M059J (cell line): Measurements from ENCODE around the gene KCMF1. TPM values are rescaled to one million over a fixed set of nuclear protein-coding genes. Genes with fewer than 3 reads are reported as not detected.

Source experiments
- DNase-seq: peaks from one replicate; pipeline ENCODE4 v3.0.0-alpha.2; 2012; ENCODE audit warnings: low read depth
- total RNA-seq: library from RNA; depleted of rRNA; stranded (reverse); fragments of >200 nt; shearing (Covaris generic); gene quantifications from 2 replicates; pipeline ENCODE4 v1.2.3, GENCODE V29; 2014

Gene KCMF1
- total RNA-seq, 1 experiment from 2014 or later, result 81.2 TPM

DNA sequence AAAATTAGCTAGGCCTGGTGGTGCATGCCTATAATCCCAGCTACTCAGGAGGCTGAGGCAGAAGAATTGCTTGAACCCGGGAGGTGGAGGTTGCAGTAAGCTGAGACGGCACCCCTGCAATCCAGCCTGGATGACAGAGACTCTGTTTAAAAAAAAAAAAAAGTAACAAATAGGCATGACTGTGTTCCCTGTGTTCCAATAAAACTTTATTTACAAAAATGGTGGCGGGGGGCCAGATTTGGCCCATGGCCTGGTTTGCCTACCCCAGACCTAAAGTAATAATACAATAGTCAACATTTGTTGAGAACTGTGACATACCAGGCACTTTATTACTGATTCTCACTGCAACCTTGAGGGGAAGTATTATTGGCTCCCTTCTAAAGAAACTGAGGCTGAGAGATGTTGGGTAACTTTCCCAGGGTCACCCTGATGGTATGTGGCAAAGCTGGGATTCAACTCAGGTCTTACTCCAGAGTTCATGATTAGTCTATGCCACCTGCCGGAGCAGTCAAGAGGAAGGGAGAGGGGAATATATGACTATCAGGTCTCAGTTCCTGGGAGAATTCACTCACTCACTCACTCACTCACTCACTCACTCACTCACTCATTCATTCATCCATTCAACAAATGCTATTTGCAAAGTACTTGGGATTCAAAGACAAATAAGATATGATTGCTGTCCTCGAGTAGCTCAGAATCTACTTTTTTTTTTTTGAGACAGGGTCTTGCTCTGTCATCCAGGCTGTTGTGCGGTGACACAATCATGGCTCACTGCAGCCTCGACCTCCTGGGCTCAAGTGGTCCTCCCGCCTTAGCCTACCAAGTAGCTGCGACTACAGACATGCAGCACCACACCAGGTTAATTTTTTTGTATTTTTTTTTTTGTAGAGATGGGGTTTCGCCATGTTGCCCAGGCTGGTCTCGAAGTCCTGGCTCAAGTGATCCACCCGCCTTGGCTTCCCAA lies 14.3 kb upstream of the KCMF1 start:
- DNase-seq, result no peak

DNA sequence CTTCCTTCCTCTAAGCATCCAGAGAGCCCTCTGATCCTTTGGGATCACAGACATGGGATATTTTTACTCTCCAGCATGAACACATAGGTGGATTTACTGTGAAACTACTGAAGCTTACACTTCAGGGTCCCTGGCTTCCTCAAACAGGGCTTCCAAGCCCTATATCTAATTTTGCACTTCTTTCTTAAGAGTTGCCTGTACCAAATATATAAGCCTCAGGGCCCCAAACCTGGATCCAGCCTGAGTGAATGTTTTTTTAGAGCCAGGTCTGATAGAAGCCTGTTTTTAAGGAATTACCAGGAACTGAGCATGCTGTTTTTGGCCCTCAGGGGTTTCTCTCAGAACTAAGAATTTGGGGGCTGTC lies 13.2 kb upstream of the KCMF1 start:
- no peak for DNase-seq

DNA sequence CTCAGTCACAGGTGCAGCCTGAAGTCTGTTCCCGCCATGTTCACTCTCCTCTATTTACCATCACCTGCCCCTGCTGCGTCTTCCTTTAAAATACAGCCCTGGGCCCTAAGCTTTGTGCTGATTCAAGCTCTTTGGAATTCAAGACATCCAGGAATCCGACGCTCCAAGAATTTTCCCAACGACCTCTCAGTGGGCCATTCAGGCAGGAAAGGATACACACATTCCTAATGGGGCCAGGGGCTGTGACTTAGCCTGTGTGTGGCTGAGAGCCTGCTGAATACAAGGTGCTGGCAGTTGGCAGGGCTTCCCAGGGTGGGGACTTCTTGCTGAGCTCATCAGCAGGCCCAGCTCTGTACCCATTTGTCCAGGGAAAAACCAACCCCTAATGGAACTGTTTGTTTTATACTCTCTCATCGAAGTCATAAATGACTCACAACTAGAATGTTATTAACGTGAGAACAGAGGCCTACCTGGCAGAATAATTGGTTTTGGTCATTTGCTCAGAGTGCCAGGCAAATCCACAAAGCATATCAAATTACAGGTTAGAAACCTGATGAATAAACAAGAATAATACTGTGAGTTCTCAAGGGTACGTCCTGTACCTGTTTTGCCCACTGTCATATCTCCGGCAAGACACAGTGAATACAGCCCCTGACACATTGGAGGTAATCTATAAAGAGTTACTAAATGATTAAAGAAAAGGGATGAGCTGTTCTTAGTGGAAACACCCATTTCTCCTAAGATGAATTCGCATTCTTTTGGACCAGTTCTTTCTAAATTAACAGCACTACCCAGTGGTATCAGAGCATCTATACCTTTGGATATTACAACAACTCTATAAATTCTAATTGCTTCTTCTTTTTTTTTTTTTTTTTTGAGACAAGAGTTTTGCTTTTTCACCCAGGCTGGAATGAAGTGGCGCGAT lies 12.6 kb upstream of the KCMF1 start:
- peak; percentile 97 for DNase-seq

DNA sequence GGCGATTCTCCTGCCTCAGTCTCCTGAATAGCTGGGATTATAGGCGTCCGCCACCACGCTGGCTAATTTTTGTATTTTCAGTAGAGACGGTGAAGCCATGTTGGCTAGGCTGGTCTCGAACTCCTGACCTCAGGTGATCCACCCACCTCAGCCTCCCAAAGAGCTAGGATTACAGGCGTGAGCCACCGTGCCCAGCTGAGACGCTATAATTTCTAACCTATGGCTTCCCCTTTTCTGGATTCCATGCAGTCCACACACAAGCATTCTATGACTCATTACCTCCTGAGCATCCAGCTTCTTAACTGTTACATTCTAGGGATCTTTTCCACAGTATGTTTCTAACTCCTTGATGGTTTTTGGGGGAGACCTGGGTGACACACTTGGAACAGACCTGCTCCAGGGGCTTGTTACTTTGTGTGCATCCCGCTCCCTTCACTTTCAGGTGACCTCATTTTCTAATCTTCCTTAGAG lies 11.8 kb upstream of the KCMF1 start:
- DNase-seq, result peak; percentile 84

DNA sequence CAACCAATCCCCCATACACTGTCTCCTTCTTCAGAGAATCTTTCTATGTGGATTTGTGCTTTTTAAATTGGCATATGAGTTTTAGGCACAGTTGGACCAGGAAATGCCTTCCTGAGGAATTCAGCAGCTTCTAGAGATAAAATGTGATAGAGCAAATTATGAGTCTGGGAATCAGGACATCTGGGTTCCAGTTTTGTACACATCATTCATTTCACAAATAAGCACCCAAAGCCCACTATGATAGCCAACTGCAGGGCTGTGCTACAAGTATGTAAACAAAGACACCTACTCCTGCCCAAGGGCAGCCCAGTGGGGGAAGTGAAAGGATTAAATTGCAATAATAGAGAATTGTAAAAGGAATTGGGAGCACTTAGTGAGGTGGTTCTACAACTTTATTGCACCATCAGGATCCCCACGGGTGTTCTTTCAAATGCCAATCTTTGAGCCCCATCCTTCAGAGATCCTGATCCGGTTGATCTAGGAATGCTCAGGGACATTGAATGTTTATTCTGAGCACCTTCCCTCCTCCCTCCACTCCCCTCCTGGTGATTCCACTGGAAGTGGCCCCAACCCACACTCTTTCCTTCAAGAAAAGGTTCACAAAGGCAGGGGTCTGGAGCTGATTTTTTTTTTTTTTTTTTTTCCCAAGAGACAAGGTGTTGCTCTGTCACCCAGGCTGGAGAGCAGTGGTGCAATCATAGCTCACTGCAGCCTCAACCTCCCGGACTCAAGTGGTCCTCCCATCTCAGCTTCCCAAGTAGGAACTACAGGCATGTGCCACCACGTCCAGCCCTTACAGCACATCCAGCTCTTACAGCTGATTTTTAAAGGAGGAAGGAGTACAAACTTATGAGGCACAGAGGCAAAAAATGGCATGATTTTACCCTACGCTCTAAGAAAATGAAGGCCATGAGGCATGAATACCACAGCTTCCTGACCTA lies 11.1 kb upstream of the KCMF1 start:
- DNase-seq, result peak; percentile 62

DNA sequence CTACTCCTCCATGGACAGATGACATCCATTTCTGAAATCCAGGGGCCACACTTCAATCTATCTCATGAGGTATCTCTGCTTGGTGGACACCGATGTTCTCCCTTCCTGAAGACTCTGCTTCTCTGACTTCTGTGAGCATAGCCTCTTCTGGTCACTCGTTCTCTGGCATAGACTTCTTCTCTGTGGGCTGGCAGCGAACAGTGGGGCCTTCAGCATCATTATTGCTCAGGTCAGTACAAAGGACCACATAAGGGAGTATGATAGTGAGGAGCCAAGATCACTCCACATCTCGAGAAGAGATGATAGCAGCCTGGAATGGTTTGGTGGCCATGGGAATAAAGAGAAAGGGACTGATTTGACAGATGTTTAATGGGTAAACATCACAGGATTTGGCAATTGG lies 8.0 kb upstream of the KCMF1 start:
- no peak for DNase-seq

DNA sequence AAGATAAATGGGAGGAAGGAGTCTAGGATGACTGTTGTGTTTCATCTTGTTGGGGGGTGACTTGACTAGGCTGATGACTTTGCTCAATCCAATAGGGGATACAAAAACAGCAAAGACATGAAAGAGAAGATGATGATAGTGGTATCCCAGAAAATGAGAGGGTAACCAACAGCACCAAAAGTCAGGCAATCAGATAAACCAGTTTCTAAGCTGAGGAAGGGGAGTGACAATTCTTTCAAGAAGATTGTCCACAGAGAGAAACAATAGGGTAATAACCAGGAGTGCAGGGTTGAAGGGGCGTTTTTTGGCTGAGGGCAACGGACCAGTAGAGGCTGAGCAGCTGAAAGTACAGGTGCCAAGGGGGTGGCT lies 7.7 kb upstream of the KCMF1 start:
- no peak for DNase-seq

DNA sequence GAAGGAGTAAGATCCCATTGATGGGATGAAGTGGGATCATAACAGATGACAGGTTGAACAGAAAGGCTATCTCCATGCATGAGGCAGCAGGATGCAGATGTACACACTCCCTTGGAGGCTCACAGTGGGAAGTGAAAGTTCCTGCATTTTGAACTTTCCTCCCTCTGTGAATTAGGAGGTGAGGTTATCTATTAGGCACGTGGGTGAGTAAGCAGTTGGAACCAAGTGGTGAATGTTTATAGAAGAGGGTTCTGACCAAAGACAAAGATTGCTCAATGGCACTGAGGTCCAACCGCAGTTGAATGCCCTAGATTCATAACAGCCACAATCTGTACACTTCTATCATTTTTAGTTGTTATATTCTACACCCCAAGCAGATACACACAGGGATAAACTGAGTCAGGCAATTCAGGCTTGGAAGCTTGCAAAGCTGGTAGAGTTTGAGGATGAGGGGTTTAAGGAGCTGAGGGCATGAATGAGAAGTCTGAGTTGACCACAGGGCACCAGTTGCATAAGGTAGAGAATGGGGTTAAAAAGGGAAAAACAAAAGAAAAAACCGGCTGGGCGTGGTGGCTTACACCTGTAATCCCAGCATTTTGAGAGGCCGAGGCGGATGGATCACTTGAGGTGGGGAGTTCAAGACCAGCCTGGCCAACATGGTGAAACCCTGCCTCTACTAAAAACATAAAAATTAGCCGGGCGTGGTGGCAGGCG lies 7.1 kb upstream of the KCMF1 start:
- DNase-seq, result peak; percentile 93

DNA sequence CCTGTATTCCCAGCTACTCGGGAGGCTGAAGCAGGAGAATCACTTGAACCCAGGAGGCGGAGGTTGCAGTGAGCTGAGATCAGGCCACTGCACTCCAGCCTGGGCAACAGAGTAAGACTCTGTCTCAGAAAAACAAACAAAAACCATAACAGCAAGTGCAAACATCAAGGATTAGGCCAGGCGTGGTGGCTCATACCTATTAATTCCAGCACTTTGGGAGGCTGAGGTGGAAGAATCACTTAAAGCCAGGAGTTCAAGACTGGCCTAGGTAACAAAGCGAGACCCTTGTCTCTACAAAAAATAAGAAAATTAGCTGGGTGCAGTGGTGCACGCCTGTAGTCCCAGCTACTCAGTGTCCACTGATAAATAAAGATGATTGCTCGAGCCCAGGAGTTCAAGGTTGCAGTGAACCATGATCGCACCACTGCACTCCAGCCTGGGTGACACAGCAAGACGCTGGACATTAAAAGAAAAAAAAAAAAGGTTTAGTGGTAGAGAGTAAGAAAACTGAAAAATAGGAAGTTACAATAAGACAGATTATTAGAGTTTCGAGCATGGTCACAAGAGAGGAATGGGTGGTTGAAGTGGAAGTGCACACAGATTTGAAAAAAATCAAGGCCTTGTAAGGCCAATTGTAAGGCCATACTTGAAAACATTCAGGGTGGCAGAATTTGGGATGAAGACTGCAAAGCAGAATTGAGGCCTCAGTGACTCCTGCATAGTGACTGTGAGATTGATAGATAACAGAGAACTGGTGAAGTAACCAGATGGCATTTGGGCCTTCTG lies 6.4 kb upstream of the KCMF1 start:
- no peak for DNase-seq

DNA sequence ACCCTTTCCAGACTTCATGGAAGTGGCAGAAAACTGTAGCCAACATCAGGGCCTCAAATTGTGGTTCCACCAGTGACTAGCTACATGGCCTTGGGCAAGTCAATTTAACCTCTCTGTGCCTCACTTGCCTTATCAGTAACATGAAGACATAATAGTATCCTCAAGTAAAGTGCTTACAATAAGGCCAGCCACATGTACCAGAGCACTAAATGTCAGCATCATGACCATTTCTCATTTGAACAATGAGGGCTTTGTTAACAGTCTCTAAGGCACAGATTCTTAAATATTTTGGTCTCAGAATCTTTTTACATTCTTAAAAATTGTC lies 5.8 kb upstream of the KCMF1 start:
- DNase-seq, result peak; percentile 63

DNA sequence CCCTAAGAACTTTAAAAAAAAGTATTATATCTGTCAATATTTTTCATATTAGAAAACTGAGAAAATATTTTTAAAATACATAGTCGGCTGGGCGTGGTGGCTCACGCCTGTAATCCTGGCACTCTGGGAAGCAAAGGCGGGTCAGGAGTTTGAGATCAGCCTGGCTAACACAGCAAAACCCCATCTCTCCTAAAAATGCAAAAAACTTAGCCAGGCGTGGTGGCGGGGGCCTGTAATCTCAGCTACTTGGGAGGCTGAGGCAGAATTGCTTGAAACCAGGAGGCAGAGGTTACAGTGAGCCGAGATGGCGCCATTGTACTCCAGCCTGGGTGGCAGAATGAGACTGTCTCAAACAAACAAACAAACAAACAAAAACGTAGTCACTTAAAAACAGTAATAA lies 5.1 kb upstream of the KCMF1 start:
- DNase-seq, result no peak

DNA sequence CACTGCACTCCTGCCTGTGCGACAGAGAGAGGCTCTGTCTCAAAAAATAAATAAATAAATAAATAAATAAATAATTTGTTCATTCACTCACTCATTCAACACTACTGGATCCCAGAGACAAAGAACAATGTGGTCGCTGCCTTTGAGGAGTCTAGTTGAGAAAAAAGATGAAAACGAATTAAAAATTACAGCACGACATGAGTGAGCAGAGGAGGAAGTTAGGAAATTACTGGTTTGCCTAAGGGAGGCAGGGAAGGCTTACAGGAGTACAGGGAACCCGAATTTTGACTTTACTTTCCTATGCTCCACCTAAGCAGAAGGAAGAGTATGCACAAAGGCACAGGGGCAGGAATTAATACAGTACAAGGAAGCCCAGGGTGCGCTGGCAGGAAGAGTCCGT lies 4.2 kb upstream of the KCMF1 start:
- DNase-seq, result no peak

DNA sequence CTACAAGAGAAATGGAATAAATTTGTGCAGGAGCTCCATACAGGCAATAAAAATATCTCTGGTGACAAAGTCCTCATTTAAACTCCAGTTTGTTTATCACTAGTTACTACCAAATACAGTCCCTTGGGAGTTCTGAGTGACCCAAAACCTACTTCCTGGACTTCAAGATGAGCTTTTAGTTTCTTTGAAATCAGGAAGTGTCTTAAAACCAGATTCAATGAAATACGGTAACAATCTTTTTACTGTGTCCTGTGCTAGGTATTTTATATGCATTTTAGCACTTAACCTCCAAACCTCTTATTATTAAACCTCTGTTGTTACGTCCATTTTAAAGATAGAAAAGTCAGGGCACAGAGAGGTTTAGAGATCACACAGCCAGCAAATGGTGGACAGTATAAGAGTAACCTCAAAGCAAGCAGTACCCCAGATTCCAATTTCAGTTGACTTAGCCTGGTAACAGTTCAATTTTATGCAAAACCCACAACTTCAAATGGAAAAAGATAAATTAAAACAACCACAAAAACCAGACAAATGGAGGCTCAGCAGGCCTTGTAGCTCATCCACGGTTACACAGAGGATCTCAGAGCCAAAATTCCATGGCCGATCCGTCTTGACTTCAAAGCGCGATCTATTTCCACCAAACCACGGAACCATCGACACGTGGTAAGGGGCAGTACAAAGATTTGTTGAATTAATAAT lies 1.3 kb upstream of the KCMF1 start:
- peak; percentile 36 for DNase-seq

DNA sequence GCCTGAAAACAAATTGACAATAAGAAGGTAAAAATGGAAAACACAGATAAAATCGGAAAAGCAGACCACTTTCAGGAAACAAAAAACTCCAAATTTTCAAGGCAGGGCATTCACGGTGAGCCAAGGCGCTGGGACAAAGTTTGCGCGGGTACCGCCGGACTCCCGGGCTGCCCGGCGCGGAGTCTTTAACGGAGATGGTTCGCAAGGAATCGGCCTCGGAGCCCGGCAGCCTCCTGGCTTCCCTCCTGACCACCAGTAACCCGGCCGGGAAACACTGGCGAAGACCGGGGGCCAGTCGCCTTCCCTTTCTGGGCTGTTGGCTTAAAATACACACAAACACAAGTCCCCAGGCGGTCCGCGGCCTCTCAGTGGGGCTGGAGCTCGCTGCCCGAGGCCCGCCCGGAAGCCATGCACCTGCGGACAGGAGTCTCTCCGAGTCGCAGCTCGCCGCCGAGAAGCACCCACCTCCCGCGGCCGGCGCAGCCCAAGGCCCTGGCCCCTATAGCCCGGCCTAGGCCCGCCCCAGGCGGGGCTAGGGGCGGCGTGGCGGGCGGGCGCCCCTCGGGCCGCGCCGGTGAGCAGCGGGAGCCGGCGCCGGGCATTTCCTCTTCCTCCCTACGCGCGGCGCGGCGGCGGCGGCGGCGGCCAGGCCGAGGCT lies 622 bp upstream of the KCMF1 start:
- peak; percentile 61 for DNase-seq

DNA sequence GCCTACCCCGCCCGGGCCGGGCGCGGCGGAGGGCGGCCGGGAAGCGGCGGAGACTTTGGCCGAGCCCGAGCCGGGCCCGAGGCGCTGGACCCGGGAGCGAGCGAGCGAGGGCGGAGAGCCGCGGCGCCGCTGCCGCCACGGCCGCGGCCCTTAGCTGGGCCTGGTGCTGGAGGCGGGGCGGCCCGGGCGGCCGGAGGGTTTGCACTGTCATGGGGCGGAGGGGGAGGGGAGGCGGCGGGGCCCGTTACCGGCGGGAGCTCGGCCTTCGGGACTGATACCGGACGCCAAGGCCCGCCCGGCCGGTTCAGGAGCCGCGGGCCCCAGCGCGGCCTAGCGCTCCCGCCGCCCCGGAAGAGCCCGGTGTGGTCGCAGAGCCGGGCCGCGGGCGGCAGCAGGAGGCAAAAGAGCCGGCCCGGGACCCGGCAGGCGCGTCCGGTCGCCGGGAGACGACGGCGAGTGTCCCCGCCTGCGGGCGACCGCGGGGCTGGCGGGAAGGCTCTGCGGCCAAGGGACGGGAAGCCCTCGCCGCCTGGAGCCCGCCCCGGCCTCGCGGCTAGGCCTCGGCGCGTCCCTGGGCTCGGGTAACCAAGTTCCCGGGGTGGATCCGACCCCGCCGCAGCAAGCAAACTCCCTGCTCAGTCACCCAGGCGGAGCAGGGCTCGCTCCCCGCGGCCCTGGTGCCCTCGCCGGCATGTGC lies 697 bp downstream of the KCMF1 start:
- peak; percentile 41 for DNase-seq

DNA sequence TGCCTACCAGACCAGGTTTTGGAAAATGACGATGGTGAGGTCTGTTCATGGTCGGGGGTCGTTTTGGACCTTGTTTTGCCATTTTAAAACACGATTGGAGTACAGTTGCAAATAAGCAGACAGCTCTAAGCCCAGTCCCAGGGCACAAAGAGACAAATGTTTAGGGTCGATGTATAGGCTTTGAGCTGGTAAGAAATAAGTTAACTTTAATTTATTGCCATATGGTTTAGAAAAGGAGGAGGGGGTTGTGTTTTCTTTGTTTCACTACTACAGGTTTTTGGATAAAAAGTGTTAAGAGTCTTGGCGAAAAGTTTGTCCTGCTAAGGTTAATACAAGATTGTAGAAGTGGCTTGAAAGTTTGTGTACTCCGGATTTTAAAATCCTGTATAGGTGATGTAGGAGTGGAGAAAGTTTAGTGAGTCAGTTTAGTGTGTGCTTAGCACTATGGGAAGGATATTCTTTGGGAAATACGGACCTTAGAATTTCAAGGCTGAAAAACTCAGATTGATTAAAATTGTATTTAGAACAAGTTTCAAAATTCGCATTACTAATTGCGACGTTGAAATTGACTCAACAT lies 1.3 kb downstream of the KCMF1 start:
- DNase-seq, result peak; percentile 18

DNA sequence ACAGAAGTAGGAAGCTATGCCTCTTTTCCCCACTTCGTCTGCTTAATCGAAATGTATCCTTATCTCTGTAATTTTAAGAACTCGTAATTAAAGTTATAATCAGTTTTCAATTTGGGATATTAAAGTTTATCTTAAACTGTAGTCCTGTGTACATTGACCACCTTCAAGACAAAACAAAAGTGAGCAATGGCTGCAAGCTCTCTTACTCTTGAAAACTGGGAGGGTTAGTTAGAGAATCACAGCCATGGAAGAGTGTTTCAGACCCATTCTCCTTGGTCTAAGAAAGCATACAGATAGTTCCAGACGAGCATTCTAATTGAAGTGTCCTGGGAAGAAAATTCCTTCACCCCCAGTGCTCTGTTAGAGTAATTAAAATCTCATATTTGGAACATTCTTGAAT lies 2.0 kb downstream of the KCMF1 start:
- no peak for DNase-seq
